ENCODE data around the gene KHSRP. TPM values are rescaled to one million over a fixed set of nuclear protein-coding genes. Genes with fewer than 3 reads are reported as not detected.
A peak's percentile ranks its signal among the peaks of the same experiment; 100 is the strongest.

The KHSRP gene, protein sequence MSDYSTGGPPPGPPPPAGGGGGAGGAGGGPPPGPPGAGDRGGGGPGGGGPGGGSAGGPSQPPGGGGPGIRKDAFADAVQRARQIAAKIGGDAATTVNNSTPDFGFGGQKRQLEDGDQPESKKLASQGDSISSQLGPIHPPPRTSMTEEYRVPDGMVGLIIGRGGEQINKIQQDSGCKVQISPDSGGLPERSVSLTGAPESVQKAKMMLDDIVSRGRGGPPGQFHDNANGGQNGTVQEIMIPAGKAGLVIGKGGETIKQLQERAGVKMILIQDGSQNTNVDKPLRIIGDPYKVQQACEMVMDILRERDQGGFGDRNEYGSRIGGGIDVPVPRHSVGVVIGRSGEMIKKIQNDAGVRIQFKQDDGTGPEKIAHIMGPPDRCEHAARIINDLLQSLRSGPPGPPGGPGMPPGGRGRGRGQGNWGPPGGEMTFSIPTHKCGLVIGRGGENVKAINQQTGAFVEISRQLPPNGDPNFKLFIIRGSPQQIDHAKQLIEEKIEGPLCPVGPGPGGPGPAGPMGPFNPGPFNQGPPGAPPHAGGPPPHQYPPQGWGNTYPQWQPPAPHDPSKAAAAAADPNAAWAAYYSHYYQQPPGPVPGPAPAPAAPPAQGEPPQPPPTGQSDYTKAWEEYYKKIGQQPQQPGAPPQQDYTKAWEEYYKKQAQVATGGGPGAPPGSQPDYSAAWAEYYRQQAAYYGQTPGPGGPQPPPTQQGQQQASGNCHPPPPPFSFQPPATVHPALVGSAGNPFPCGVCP
- 223 and 266 TPM in 2 replicates for total RNA-seq (2014; rRNA removed; shearing (Covaris generic))

DNA sequence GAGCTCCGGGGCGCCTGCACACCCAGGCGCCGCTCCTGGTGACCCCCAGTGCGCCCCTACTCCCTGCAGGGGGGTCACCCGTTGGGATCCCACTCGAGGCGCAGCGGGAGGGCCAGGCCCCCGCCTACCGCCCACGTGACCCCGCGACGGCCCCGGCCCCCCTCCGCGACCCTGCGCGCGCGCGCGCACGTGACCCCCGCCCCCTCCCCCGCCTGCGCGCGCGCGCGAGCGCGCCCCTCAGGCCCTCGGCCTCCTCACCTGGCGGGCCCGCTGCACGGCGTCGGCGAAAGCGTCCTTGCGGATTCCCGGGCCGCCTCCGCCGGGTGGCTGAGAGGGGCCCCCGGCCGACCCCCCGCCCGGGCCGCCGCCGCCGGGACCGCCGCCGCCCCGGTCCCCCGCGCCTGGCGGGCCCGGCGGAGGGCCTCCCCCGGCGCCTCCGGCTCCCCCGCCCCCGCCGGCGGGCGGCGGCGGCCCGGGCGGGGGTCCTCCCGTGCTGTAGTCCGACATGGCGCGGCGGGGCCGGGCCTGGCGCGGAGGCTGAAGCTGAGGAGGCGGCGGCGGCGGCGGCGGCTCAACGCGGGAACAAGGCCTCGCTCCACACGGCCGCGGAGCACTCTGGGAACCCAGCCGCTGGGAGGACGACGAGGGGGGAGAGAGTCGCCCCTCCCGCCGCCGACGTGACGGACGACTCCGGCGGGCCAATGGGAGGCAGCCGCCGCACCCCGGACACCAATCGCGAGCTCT, at the start of gene KHSRP:
TSS of gene KHSRP (minus strand) at position 617 of the 744 bp plus-strand sequence. CDS start at position 507, 110 bp downstream.
- Histone ChIP-seq H3K27me3 (ENCODE audit: control insufficient read depth, insufficient read depth, low read length) (no peaks in the 10 kb centered on the region; the same call in 1 of the 2 replicates), H3K4me3 (ENCODE audit: insufficient read depth, low read depth, low read length) (peak within 1 kb of the TSS; percentile 92), H3K36me3 (replicated peaks; ENCODE audit: control insufficient read depth, insufficient read depth, low read length) (peaks cover 26% of the 10 kb centered on the region)
- peak; percentile 99 for DNase-seq

DNA sequence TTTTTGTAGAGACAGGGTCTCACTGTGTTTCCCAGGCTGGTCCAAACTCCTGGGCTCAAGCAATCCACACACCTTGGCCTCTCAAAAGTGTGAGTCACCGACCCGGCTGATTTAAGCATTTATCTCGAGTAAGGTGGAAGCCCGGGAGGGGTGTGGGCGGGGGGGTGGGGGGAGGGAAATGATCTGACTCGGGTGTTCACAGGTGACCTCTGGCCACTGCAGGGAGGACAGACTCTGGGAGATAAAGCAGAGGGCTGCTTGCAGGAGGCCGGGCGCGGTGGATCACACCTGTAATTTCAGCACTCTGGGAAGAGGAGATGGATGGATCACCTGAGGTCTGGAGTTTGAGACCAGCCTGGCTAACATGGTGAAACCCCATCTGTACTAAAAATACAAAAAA, 49.0 kb upstream of the KHSRP start:
- peaks cover 20% of the 10 kb centered on the region for H3K27me3 ChIP-seq (ENCODE audit: control insufficient read depth, insufficient read depth, low read length)
- DNase-seq: no peak
- H3K36me3 ChIP-seq (replicated peaks; ENCODE audit: control insufficient read depth, insufficient read depth, low read length): no peaks in the 10 kb centered on the region
- H3K4me3 ChIP-seq (ENCODE audit: insufficient read depth, low read depth, low read length): no peak overlapping the region

DNA sequence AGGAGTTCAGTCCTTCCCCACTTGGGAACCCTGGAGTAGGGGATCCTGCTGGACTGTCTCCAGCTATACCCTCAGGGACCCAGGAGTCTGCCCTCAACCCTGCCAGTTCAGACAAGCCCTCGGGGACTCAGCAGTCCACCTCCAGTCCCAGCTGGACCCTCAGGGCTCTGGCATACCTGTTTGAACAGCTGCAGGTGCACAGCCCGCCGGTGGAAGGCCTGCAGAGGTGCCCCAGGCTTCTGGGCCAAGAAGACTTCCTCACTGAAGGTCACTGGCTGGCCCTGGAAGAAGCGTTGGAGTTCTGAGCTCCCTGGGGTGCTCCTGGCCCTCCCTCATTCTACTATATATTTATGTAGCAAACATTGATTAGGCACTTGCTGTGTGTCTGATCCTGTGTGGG, 48.1 kb upstream of the KHSRP start:
- H3K4me3 ChIP-seq (ENCODE audit: insufficient read depth, low read depth, low read length): no peak overlapping the region
- H3K36me3 ChIP-seq (replicated peaks; ENCODE audit: control insufficient read depth, insufficient read depth, low read length): peaks cover 3% of the 10 kb centered on the region; the same call in 1 of the 2 replicates
- peaks cover 20% of the 10 kb centered on the region for H3K27me3 ChIP-seq (ENCODE audit: control insufficient read depth, insufficient read depth, low read length)
- DNase-seq: no peak

DNA sequence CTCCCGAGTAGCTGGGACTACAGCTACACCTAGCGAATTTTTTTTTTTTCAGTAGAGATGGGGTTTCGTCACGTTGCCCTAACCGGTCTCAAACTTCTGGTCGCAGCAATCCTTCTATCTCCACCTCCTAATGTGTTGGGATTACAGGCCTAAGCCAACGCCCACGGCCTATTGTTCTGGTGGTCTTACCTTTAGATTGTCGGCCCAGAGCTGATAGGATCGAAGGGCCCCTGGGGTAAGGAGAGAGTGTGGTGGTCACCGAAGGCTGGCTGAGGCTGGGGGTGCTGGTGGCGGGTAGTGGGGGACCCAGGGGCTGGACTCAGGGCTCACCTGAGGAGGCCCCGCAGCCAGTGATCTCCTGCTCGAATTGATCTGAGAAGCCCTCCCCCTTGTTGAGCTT, 46.5 kb upstream of the KHSRP start:
- Histone ChIP-seq H3K27me3 (ENCODE audit: control insufficient read depth, insufficient read depth, low read length) (peaks cover 16% of the 10 kb centered on the region), H3K36me3 (replicated peaks; ENCODE audit: control insufficient read depth, insufficient read depth, low read length) (peaks cover 4% of the 10 kb centered on the region), H3K4me3 (ENCODE audit: insufficient read depth, low read depth, low read length) (no peak overlapping the region)
- peak; percentile 47 for DNase-seq

DNA sequence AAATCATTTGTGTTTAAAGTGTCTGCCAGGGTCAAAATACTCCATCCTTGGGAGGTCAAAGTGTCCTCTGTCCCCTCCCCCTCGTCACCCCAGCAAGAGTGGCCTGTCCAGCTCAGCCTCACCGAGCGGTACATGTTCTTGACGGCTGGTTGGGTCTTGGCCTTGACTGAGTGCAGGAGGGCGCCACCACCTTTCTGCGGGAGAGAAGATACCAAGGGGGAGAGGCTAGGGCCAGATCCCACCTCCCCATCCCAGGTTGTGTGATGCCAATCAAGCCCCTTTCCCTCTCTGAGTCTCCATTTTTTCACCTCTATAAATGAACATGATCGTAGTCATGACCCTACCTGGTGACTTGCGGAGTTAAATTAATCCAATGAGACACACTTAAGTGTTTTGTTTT, 45.6 kb upstream of the KHSRP start:
- Histone ChIP-seq H3K4me3 (ENCODE audit: insufficient read depth, low read depth, low read length) (no peak overlapping the region), H3K27me3 (ENCODE audit: control insufficient read depth, insufficient read depth, low read length) (peaks cover 13% of the 10 kb centered on the region), H3K36me3 (replicated peaks; ENCODE audit: control insufficient read depth, insufficient read depth, low read length) (peaks cover 4% of the 10 kb centered on the region)
- DNase-seq: peak; percentile 74

DNA sequence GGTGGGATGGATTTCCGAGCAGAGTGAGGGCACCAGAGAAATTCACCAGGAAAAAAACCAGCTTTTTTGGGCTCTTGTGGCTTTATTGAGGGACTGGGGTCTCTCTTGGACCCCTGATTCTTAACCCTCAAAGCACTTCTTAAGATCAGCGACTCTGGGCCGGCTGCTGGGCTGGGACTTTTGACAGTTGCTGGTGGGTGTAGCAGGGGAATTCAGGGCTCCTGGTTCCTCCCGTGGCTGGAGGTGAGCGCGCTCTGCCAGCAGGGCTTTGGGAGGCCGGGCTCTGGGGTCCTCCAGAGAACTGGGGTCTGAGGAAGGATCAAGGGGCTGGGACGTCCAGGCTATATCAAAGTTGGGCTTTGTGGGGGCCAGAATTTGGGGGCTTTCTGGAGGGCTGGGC, 42.8 kb upstream of the KHSRP start:
- DNase-seq: no peak
- Histone ChIP-seq H3K4me3 (ENCODE audit: insufficient read depth, low read depth, low read length) (no peak overlapping the region), H3K36me3 (replicated peaks; ENCODE audit: control insufficient read depth, insufficient read depth, low read length) (peaks cover 4% of the 10 kb centered on the region), H3K27me3 (ENCODE audit: control insufficient read depth, insufficient read depth, low read length) (peaks cover 17% of the 10 kb centered on the region; the same call in 1 of the 2 replicates)

DNA sequence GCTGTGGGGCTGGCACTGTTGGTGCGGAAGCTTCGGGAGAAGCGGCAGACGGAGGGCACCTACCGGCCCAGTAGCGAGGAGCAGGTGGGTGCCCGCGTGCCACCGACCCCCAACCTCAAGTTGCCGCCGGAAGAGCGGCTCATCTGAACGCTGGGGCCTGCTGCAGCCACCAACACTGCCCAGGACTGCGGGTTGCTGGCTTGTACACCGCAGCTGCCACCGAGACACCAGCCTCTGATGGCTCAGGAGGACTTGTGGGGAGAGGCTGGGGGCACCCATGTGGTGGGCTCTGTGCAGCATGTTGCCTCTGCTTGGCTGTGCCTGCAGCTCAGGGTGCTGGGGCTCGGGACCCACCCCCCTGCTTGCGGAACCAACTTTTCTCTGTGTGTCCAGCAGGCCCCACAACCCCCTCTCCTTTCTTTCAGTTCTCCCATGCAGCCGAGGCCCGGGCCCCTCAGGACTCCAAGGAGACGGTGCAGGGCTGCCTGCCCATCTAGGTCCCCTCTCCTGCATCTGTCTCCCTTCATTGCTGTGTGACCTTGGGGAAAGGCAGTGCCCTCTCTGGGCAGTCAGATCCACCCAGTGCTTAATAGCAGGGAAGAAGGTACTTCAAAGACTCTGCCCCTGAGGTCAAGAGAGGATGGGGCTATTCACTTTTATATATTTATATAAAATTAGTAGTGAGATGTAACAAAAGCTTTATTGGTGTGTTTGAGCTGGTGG, 42.1 kb upstream of the KHSRP start:
- H3K27me3 ChIP-seq (ENCODE audit: control insufficient read depth, insufficient read depth, low read length): peaks cover 23% of the 10 kb centered on the region; the same call in 1 of the 2 replicates
- H3K4me3 ChIP-seq (ENCODE audit: insufficient read depth, low read depth, low read length): no peak overlapping the region
- DNase-seq: no peak
- peaks cover 4% of the 10 kb centered on the region for H3K36me3 ChIP-seq (replicated peaks; ENCODE audit: control insufficient read depth, insufficient read depth, low read length)

DNA sequence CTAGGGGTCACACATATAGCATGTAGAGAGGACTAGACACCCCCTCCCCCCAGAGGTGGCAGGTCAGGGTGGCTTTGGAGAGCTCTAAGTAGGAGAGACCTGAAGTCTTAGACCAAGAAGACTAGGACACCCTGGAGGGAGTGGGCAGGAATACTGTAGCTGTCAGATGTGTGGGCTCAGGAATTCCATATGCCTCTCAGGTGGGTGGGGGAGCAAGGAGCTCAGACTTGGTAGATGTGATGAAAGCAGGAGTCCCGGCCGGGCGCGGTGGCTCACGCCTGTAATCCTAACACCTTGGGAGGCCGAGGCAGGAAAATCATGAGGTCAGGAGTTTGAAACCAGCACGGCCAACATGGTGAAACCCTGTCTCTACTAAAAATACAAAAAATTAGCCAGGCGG, 41.1 kb upstream of the KHSRP start:
- Histone ChIP-seq H3K36me3 (replicated peaks; ENCODE audit: control insufficient read depth, insufficient read depth, low read length) (peaks cover 4% of the 10 kb centered on the region), H3K4me3 (ENCODE audit: insufficient read depth, low read depth, low read length) (no peak overlapping the region), H3K27me3 (ENCODE audit: control insufficient read depth, insufficient read depth, low read length) (peaks cover 23% of the 10 kb centered on the region; the same call in 1 of the 2 replicates)
- no peak for DNase-seq

DNA sequence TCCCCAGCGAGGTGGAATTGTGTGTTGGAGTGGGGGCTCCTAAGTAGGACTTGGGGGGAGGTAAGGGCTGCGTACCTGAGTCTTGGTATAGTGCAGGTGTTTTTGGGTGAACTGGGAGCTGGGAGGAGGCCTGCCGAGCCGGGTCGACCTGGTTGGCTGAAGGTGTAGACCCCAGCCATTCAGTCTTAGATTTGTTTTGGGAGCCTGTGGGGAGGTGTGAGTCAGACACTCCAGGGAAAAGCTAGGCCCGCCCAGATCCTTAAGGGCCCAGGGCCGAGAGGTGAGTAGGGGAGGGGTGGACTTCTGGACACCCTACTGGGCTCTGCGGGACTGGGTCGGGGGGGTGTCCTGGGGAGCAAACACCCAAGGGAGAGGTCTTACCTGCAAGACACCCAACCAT, 40.4 kb upstream of the KHSRP start:
- Histone ChIP-seq H3K27me3 (ENCODE audit: control insufficient read depth, insufficient read depth, low read length) (peaks cover 23% of the 10 kb centered on the region; the same call in 1 of the 2 replicates), H3K4me3 (ENCODE audit: insufficient read depth, low read depth, low read length) (peak overlapping the region; percentile 72), H3K36me3 (replicated peaks; ENCODE audit: control insufficient read depth, insufficient read depth, low read length) (peaks cover 4% of the 10 kb centered on the region)
- peak; percentile 69 for DNase-seq

DNA sequence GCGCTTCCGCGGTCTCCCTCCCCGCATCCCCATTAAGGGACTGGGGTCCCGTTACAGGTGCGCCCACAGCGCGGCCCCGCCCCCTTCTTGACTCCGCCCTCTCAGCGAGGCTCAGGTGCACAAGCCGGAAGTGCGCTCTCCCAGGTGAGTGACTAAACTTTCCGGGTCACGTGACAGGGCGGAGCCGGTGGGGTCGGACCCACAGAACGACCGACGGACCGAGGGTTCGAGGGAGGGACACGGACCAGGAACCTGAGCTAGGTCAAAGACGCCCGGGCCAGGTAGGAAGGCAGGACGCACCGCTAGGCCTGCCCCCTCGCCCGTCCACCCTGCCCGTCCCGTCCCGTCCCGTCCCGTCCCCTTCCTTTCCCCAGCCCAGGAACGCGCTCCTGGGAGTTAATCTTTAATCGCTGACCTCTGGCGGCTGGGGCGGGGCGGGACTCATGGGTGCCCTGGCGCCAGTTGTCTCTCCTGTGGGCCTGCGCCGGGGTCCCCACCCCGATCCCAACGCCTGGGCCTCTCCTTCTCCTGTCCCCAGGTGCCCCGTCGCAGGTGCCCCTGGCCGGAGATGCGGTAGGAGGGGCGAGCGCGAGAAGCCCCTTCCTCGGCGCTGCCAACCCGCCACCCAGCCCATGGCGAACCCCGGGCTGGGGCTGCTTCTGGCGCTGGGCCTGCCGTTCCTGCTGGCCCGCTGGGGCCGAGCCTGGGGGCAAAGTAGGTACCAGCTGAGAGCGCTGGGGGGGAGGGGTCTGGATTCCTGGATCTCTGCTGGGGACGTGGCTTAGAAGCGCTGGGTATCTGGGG, 39.7 kb upstream of the KHSRP start, which contains the start of gene CRB3:
TSS of gene CRB3 (plus strand) at position 202 of the 804 bp plus-strand sequence. CDS start at position 633, 431 bp downstream.
- DNase-seq: peak; percentile 97
- Histone ChIP-seq H3K27me3 (ENCODE audit: control insufficient read depth, insufficient read depth, low read length) (peaks cover 24% of the 10 kb centered on the region; the same call in 1 of the 2 replicates), H3K4me3 (ENCODE audit: insufficient read depth, low read depth, low read length) (peak within 1 kb of the TSS; percentile 72), H3K36me3 (replicated peaks; ENCODE audit: control insufficient read depth, insufficient read depth, low read length) (peaks cover 4% of the 10 kb centered on the region)

DNA sequence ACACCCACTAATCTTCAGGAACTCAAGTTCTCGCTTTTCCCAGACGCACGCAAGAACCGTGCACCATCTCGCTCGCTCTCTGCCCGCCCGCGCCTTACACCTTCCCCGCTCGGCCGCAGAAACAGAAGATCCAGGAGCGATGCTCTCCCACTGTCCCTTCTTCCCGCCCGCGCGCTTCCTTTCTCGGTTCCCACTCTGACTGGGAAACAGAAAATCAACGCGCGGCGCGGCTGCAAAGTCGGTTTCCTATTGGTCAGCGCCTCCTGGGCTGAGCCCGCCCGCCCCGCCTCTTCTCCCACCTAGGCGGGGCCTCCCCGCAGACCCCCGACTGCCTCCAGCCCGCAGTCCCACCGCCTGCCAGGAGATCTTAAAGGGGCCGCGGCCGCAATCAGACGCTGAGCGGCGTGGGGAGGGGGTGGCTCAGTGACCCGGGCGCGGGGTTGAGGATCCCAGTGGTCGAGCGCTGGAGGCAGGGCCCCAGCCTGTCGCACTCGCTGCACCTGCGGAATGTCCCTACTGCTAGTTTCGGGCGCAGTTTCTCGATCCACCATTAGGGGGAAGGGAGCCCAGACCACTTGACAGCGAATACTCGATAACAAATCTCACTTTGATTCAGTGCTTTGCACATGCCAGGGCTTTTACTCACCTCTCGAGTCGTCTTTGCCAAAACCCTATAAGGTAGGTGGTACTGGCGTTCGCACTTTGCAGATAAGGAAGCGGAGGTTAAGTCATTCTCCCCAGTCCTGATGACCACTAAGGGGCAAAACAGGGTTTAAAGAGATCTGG, 35.7 kb upstream of the KHSRP start:
- peak; percentile 99 for DNase-seq
- H3K4me3 ChIP-seq (ENCODE audit: insufficient read depth, low read depth, low read length): peak overlapping the region; percentile 72
- H3K36me3 ChIP-seq (replicated peaks; ENCODE audit: control insufficient read depth, insufficient read depth, low read length): no peaks in the 10 kb centered on the region
- H3K27me3 ChIP-seq (ENCODE audit: control insufficient read depth, insufficient read depth, low read length): peaks cover 30% of the 10 kb centered on the region

DNA sequence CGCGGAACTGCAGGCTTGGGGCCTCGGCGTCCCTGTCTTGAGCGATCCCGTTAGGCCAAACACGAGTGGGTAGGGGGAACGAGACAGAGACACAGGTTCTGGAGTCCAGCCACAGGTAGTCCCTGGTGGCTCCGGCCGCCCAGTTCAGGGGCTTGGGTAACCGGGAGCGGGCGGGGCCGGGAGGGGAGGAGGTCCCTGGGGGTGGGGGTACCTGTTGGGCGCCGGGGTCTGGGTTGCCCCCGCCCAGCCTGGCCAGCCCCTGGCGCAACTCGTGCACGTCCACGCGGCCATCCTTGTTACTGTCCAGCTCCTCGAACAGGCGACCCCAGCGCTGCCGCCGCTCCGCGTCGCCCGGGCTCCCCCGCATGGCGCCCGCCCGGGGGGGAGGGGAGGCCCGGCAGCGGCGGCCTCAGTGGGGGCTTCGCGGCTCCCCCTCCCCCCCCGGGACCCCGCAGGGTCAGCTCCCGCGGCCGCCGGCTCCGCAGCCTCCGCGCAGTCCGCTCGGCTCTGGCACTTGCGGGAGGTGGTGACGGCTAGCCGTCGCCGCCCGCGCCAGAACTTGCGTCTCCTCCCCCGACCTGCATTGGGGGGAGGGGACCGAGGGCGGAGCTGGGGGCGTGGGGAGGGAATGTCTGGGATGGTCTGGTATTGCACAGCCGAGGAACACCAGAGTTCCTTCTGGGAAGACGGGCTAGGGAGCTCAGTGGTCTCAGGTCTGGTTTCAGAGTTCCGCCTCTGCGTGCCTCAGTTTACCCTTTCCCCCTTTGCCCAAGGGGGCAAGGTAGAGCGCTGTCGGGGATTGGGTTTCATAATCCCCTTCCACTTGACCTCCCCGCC, 34.9 kb upstream of the KHSRP start, which contains the start of gene SLC25A23:
TSS of gene SLC25A23 (minus strand) at position 531 of the 837 bp plus-strand sequence. CDS start at position 367, 164 bp downstream.
- peak; percentile 96 for DNase-seq
- H3K27me3 ChIP-seq (ENCODE audit: control insufficient read depth, insufficient read depth, low read length): peaks cover 22% of the 10 kb centered on the region
- H3K4me3 ChIP-seq (ENCODE audit: insufficient read depth, low read depth, low read length): peak within 1 kb of the TSS; percentile 72
- H3K36me3 ChIP-seq (replicated peaks; ENCODE audit: control insufficient read depth, insufficient read depth, low read length): no peaks in the 10 kb centered on the region; the same call in 1 of the 2 replicates

All from H7 (cell line).